HG03196 (cell line): ENCODE data around the gene RRP1B.
"Not testable (repeated sequence)": the region's sequence is repeated elsewhere in the genome, so short reads cannot be mapped to it uniquely, and the experiment has no call there.

Experiments
- ATAC-seq: cut with Tn5 transposase; IDR thresholded peaks from one replicate; pipeline ENCODE4 v1.9.1; 2021; ENCODE audit not compliant: unreplicated experiment

RRP1B gene

DNA sequence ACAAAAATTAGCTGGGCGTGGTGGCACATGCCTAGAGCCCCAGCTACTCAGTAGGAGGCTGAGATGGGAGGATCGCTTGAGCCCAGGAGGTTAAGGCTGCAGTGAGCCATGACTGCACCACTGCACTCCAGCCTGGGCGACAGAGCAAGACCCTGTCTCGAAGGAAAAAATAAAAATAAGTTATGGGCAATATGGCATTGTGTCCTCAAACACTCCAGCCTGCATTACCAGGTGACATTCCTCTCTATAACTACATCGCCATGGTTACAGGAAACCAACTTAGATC lies 40.1 kb downstream of the RRP1B start:
- not testable (repeated sequence) for ATAC-seq

DNA sequence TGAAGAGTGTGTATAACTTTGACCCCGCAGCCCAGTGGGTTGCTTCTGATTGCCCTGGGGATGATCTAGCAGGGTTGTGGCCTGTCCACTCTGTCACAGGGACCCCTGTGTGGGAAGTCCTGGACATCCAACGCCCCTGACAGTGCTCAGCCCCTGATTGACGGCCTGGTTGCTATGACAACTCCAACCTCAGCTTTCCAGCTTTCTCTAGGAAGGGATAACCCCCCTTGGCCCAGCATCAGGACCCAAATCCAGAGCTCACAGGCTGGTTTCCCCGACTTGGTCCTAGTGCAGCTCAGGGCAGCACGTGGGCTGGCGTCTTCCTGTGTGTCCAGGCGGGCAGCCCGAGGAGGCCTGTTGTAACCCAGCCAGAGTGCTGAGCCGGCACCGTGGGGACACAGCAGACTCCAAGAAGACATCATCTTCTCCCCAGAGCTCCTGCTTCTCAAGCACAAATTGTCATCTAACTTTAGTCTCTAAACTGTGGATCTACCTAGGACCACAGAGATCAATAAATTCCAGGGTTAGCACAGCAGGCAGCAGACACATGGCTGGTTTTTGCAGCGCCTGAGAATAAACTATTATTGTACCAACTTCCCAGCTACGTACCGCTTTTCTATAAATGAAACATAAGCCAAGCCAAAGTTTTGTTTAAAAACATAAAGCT lies 40.7 kb downstream of the RRP1B start:
- no peak for ATAC-seq

DNA sequence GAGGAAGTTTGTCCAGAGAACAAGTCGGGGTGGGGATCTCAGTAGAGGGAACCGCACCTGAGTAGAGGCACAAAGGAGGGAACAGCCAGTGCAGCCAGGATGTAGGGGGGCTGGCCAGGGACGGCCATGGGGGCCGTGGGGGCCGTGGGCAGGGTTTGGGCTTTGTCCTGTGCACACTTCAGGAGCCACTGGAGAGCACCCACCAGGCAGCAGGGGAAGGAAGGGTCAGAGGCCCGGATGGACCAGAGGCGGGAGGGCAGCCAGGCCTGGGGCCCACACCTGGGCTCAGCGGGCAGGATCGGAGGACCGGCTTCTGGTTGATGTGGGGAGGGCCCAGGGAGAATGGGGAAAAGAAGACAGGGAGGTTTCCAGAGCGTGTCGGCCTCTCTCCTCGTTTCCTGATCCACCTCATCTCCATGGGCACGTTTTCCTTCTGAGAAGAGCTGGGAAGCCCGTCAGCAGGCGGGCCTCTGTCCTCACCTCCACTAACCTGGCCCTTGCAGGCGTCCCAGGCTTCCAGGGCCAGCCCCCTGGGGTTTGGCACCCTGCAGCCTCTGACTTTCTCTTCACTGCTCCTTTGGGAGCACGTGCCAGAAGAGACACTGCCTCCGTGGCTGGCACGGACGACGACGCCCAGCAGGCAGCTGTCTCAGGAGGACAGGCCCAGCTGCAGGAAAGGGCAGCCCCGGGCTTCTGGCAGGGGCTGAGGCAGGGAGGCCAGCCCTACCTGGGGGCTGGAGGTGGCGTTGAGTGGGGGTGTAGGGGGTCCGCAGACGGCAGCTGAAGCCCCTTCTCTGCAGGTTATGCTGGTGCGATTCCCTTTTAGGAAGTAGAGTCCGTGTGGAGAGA lies 42.8 kb downstream of the RRP1B start:
- ATAC-seq, result no peak

DNA sequence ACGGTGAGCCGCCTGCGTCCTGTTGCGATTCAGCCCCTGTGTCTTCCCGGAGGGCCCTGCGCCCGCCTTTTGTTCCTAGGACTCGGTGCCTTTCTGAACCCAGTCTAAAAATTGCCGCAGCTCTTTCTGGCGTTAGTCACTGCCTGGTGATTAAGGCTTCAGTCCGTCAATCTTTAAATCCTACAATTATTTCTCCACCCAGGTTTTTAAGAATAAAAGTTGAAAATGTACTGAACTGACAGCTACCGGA lies 43.4 kb downstream of the RRP1B start:
- no peak for ATAC-seq

DNA sequence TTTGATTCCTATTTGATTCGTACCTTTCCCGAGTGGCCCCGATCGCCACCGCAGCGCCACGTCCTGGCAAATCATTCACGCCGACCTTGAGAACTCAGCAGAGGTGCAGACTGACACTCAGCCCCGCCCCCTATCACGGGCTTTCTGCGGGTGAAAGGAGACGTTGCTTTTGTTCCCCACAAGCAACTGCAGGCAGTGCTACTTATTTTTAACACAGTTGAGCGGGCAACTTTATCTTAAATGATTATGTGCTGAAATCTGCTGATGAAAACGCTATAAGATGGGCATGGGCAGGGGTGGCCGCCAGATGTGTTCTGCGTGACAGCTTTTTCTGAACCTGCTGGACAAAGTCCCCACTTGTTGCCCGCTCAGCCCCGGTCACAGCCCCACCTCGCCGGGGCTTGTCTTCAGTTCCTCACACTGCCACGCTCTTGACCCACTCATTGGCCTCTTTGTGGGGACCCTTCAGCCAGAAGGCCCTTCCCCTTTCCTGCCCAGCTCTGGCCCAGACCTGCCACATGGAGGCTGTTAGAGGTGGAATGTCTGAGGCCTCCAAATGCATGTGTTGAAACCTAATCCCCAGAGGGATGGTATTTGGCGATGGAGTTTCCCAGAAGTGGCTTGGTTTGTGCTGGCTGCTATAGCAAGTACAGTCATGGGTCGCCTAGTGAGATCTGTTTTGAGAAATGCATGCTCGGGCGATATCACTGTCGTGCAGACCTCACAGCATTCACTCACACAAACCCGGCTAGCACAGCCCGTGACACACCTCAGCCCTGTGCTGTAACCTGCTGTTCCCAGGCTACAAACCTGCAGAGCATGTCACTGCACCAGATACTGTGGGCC lies 43.9 kb downstream of the RRP1B start:
- ATAC-seq, result no peak

DNA sequence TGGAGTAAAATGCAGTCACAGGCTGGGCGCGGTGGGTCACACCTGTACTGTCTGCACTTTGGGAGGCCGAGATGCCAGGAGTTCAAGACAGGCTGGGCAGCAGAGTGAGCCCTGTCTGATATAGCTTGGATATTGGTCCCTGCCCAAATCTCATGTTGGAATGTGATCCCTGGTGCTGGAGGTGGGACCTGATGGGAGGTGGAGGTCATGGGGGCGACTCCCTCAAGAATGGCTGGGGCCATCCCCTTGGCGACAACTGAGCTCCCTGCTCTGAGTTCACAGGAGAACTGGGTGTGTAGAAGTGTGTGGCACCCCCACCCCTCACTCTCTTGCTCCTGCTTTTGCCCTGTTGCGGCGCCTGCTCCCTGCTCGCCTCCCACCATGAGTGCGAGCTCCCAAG lies 48.1 kb downstream of the RRP1B start:
- no peak for ATAC-seq

GRCh38 chr21:43708745-43709381 lies 49.5 kb downstream of the RRP1B start:
- no peak for ATAC-seq

GRCh38 chr21:43712268-43712942 lies 53.0 kb downstream of the RRP1B start:
- no peak for ATAC-seq

DNA sequence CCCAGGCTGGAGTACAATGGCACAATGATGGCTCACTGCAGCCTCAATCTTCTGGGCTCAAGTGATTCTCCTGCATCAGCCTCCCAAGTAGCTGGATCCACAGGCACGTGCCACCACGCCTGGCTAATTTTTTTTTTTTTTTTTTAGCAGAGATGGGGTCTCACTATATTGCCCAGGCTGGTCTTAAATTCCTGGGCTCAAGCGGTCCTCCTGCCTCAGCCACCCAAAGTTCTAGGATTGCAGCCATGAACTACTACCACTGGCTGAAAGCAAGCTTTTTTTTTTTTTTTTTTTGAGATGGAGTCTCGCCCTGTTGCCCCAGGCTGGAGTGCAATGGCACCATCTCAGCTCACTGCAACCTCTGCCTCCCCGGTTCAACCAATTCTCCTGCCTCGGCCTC lies 53.8 kb downstream of the RRP1B start:
- not testable (repeated sequence) for ATAC-seq

DNA sequence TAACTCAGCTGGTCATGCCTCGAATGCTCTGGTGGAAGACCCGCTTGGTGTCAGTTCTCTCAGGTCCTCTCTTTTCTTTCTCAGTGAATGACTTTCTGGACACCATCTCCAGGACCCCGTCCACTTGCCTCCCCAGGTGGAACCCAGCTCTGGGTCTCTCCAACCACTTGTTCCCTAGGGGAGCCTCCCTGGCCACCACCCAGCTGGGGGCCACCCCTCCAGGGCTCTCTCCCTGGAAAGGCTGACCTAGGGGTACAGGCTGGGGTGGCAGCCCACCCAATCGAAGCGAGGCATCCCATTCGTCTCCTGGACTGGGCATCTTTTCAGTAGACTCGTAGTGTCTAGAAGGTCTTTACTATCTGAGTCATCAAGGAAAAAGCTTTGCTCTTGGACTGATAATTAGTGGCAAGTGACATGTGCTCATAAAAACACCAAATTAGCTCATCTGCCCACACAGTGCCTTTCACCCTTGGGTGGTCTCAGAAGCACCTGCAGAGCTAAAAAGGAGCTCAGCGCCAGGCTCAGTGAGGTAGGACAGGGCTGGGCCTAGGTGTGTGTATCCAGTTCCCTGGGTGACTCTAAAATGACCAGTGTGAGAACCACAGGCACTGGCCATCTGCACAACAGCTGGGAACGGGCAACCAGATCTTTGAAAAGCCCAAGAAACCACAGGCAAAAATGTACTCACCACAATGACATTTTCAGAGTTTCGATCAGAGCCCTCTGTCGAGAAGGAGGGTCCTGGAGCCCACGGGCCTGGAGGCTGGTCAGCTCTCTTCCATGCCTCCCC lies 57.2 kb downstream of the RRP1B start:
- ATAC-seq, result peak; percentile 30

- ATAC-seq, result no peak
These were observed 58.0 kb downstream of the RRP1B start for GRCh38 chr21:43717166-43717853.

- ATAC-seq, result no peak
These were observed 58.9 kb downstream of the RRP1B start for GRCh38 chr21:43717967-43718871.

DNA sequence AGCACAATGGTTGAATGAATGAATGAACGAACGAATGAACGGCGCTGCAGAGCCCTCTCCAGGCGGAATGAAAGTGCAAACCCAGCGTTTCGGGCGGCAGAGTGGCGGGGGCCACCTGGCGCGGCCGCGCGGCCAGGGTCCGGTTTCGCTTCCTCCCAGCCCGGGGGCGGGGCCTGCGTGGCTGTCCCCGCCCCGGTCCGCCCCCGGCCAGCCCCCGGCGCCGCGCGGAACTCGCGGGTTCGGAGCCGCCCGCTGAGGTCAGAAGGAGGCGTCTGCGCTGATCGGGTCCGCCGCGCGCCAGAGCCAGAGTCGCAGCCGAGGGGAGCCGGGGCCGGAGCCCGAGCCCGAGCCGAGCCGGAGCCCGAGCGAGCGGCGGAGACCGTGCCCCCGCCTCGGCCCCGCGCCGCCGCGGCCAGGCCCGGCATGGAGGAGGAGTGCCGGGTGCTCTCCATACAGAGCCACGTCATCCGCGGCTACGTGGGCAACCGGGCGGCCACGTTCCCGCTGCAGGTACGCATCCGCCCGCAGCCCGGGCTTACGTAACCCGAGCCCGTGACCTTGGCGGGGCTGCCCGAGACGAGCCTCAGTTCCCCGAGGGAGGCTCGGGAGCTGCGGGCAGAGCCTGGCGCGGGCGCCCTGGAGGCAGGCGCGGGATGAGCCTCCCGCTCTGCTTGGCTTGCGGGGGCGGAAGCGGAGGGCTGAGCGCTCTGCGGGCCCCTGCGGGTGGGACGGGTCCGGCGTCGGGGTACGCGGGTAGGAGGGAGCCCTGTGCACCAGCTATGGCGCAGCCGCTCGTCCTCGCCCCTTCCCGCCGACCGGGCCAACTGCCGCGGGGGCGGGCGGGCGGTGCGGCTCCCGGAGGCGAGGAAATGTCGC lies 59.8 kb downstream of the RRP1B start, which contains the start of gene PDXK:
Gene PDXK, plus strand, starts transcription at position 258 of the 876 bp plus-strand sequence. Its CDS starts 166 bp downstream, at position 424.
- peak; percentile 59 for ATAC-seq

DNA sequence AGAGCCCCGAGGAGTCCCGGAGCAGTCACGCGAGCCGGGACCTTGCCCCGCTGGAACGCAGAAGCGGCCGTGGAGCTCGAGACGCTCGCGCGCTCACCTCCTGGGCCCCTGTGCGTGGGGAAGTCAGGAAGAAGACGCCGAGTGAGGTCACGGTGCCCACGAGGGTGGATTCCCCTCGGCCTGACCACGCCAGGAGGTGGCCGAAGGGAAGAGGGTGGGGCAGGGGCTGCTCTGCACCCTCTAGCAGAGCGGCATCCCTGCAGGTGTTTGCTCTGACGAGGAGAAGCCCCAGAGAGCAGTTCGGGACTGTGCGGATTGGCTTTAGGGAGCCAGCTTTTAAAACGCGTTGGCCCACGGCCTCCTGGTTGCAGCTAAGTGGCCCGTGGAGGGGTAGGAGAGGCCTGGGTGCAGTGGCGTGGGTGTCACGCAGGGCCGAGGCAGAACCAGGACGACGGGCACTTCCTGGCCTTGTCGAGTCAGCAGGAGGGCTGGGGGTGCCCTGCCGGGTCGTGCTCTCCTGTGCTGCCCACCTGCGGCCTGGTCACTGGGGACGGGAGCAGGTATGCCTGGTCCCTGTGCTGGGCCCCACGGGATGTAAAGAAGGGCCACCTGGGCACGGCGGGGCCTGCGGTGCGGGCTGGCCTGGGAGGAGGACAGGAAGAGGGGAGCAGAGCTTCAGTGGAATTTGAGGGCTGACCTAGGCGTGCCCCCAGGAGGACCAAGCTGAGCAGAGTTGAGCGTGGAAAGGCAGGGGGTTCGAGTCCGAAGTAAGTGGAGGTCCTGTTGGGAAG lies 60.6 kb downstream of the RRP1B start:
- no peak for ATAC-seq

GRCh38 chr21:43720539-43721166 lies 61.3 kb downstream of the RRP1B start:
- ATAC-seq, result no peak

DNA sequence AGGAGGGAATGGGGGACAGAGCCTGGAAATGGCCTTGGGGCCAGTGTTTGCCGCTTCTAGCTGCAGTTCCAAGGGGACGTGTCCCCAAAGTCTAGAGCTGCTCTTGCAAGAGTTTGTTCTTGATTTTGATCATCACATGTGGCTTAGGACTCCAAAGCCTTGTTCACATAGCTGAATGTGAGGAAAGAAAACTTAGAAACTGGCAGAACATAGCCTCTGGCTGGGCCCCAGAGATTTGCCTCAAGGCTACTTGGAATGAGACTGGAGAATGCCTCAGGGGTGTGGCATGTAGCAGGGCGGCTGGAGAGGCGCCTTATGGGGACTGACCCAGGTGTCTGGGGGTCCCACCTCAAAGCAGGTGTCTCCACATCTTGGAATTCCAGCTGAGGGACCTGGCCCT lies 61.8 kb downstream of the RRP1B start:
- ATAC-seq, result no peak
